Putamen (tissue), 1 donor: Measurements from ENCODE around the gene MAGI3.

Experiments used
- DNase-seq: peaks from one replicate; pipeline ENCODE4 v3.0.0-alpha.2; 2016; ENCODE audit warnings: low spot score

The MAGI3 gene

DNA sequence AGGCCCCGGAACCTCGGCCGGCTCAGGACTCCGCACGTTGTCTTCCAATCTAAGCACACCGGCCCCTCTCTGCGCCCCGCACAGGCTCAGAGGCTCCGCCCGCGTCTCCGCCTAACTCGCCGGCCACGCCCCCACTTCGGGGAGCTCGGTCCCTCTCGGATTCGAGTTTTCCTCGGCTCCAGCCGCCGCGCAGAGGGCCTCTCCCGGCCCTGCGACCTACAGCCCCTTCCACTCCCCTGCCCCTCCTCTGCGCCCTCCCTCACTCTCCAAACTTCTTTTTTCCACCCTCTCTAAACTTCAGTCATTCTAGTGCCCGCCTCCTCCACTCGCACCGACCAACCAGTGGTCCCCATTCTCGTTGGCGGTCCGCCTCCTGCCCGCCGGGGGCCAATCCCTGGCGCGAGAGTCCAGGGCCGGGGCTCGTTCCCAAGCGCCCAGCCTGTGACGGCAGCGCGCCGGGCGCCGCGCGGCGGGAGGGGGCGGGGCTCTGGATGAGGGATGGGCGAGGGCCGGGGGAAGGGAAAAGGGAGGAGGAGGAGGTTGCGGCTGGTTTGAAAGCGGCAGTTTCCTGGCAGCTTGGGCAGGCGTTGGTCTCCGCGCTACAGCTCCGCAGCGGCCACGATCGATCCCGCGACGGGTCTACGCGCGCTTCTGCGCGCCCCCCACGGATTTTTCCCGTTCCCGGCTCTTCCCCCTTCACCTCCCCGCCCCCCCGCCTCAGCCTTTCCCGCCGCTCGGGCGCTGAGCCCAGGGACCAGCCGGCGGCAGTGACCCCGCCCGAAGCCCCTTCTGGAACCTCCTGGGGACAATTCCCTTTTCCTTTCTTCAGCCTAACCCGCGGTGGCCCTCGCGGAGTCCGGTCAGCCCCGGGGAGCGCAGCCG is at the start of gene MAGI3:
MAGI3 (plus strand) TSS at position 563 of the 882 bp plus-strand sequence. CDS start 519 bp downstream, outside the sequence.
- peak; percentile 96 for DNase-seq

DNA sequence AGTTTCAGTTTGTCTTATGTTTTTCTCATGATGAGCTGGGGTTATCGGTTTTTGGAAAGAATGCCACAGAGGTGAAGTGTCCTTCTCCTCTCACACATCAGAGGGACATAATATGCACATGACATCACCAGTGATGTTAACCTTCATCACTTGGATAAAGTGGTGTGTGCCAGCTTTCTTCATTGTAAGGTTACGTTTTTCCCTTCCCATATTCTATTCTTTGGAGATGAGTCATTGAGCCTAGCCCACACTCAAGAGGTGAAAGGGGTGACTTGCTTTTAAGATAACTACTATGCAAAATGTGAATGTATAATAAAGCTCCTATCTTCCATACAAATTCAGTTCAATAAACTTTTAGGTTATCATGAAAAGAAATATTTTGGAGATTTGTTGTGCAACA is 36.7 kb upstream of the MAGI3 start:
- no peak for DNase-seq

DNA sequence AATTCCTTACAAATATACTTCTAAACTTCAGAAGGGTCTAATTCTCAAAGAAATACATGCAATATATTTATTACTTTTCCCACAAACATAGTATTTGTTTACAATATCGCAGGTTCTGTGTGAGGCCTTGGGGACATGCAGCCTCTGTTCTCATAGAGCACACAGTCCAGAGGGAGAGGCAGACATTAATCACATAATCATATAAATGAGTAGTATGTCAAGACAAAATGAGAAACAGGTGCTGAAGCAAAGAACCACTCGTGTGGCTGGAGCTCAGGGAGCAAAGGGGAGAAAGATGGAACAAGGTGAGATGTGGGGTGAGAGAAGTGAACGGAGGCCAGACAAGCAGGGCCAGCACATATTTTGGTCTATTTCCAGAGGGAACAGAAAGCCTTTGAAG is 26.4 kb upstream of the MAGI3 start:
- no peak for DNase-seq

DNA sequence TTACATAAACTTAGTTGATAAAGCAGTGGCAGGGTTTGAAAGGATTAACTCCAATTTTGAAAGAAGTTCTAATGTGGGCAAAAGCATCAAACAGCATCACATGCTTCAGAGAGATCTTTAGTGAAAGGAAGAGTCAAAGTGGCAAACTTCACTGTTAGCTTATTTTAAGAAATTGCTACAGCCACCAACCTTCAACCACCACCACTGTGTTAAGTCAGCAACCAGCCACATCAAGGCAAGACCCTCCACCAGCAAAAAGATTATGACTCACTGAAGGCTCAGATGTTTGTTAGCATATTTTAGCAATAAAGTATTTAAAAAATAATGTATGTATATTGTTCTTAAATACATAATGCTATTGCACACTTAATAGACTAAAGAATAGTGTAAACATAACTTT is 21.3 kb upstream of the MAGI3 start:
- no peak for DNase-seq

DNA sequence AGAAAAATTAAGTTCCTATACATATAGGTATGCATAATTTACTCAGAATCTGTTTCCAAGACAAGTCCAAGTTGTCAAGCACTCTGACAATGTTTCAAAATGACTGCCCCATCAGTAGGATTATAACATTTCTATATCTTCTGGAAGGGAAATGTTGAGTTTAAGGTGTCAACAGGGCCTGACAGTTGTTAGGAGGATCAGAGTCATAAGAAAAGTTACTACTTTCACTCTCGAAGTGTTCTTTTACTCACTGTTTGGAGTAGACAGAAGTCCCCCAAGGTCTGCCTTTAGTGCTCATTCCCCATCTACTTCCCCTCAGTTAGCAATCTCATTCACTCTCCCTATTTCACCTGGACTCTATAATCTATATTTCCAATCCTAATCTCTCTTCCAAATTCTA is 20.6 kb upstream of the MAGI3 start:
- DNase-seq, result no peak

DNA sequence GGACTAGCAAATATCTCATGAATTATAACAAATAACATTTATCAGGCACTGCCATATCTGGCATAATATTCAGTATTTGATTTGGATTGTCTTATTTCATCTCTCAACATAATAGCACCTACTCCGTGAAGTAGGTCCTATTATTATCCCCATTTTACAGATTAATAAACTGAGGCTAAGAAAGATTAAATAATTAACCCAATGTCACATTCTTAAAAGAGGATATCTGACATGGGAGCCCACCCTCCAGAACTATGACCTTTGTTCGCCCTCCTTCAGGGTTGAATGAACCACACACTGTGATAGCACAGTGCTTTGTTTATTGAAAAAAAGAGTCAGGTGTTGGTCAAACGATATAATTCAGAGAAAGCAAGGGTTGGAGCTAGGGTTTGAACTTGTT is 19.4 kb upstream of the MAGI3 start:
- DNase-seq, result no peak

DNA sequence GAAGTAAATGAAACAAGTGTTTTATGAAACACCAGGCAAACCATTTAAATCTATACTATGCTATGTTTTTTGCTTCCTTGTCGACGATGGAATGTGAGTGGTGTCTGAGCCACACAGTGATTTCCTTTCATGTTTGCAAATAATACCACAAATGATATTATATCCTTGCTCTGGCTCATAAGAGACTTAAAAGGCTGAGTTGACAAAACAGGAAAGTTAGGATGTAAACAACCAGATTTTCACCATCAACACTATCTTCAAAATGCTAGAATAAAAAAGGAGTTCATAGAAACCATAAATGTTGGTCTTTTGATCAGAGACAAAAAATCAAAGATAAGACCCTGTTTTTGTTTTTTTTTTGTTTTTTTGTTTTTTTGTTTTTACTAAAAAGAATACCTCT is 17.8 kb upstream of the MAGI3 start:
- DNase-seq, result no peak

DNA sequence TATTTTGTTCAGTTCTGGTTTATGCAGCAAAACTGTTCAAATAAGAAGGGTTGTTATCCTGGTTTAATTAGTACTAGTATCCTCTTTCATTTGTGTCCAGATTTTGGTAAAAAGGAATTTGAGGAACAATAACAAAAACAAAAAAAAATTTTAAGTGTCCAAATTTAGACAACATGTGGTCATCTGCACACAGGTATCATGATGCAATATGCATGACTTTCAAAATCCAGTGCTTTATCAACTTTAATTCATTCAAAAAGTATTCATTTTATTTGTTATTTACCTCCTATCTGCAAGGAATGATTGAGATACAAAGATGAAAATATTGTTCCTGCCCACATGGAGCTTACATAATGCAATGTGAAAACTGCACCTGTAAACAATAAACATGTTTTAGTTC is 16.7 kb upstream of the MAGI3 start:
- no peak for DNase-seq

DNA sequence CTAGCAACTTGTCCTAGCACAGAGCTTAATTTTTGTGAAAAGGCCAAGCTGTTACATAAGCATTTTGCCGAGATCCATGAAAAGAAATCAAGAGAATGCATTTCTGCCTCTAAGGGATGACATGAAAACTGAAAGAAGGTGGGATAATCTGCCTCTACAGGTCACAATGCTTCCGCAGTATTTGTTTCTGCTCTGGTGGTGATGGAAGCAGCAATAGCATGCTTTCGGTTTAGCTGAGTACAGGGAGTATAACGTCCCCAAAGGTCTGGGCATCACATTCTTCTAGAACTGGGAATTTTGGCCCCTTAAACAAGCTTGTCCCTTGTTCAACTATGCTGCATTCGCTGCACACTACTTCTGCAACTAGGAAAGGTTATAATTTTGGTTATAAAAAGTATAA is 14.4 kb upstream of the MAGI3 start:
- no peak for DNase-seq

DNA sequence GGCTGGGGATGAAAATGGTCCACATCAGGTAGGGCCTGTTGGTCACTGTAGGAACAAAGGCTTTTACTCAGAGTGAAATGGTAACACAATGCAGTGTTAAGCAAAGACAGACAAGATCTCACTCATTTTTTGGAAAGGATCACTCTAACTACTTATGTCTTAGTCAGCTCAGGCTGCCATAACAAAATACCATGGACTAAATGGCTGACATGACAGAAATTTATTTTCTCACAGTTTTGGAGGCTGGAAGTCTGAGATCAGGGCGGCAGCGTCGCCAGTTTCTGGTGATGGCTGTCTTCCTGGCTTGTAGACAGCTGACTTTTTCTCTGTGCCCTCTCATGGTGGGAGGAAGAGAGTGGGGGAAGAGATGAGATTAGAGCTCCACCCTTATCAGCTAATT is 10.2 kb upstream of the MAGI3 start:
- no peak for DNase-seq

DNA sequence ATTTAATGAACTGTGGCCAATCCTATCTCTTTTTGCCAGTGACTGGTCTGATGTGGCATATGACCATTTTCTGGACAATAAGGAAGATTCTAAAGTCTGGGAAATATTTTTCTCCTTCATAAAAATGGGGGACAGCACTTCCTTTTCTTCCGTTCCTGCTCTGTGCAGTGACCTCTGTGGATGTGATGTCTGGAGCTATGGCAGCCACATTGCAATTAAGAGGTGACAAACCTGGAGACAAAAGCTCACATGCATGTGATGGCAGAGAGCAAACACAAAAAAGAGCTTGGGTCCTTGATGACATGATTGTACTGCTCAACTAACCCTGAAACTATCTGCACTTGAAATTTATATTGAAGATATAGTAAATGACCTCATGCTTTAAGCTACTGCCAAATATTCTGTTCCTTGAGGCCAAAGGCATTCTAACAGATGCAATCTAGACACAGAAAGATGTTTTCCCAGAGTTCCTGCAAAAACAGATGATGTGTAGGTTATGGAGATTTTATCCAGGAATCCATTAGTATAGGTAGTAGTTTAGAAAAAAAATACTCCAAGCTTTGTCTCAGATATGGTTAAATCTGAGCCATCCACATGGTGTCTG is 2.2 kb upstream of the MAGI3 start:
- DNase-seq, result no peak

DNA sequence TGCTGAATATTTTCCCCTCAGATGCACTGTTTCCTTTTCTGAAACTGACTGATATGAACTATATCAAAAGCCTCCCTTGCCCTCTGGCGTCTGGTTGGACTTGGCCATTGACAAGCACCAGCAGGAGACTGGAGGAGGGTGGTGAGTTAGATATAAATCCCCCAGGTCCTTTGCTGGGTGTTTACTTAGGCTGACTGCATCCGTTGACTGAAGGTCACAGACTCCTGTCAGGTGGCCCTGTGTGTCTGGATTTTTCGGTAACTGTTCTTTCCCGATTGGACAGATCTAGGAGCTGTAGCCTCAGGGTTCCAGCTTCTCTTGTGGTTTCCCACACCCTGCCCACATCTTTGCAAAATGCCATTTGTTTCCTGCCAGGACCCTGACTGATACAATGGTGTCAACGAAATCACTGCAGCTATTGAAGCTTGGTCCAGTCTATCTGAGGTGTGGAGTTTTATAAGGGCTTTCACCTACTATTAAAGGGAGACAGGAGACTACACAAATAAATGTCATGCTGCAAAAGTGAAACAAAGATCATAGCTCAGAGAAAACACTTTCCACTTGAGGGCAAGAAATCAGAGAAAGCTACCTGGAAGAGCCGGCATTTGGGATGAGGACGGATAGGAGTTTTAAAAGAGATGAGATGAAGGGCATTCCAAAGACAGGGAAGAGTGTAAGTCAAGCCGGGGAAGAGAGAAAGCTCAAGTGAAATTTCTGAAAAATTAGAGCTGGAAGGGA is 1.5 kb upstream of the MAGI3 start:
- no peak for DNase-seq

DNA sequence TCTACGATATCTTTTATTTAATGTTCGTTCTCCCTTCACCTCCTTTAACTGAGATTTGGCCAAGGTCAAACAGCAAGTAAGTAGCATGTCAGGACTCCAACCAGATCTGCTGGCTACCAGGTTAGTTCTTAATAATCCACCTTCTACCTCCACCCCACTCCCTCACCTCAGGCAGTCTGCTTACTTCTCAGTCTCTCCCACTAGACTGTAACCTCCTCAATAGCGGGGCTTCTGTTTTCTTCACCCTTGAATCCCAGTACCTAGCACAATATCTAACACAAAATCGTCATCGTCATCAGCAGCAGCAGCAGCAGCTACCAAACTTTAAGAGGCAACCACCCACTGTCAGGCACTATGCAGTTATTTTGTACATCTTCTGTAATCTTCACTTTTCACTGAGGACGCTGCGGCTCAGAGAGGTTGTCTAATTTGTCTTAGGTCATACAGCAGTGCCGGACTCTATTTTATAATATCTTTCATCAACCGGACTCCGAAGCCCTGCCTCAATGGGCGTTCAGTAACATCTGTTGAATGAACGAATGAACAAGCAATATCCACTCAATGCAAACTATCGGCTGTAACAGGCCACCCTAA is 859 bp upstream of the MAGI3 start:
- DNase-seq, result no peak

DNA sequence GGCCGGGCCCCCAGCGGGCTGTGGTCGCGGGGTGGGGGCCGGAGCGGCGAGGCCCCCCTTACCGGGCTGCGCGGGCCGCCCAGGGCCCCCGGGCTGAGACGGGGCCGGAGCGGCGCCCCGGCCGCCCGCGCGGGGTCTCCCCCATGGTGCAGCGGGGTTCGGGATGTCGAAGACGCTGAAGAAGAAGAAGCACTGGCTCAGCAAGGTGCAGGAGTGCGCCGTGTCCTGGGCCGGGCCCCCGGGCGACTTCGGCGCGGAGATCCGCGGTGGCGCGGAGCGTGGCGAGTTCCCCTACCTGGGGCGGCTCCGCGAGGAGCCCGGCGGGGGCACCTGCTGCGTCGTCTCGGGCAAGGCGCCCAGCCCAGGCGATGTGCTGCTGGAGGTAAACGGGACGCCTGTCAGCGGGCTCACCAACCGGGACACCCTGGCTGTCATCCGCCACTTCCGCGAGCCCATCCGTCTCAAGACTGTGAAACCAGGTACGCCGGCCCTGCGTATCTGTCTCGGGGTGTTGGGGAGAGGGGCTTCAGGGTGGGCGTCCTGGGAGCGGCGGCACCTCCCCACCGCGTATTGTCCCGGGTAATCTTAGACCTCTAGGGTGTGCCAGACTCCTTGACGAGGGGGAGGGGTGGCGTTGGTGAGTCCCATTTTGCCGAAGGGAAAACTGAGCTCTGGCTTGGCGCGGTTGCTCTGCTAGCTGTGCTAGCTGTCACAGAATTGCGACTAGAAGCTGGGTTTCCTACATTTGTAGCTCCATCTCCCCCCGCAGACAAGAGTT is 745 bp downstream of the MAGI3 start:
- DNase-seq, result no peak

DNA sequence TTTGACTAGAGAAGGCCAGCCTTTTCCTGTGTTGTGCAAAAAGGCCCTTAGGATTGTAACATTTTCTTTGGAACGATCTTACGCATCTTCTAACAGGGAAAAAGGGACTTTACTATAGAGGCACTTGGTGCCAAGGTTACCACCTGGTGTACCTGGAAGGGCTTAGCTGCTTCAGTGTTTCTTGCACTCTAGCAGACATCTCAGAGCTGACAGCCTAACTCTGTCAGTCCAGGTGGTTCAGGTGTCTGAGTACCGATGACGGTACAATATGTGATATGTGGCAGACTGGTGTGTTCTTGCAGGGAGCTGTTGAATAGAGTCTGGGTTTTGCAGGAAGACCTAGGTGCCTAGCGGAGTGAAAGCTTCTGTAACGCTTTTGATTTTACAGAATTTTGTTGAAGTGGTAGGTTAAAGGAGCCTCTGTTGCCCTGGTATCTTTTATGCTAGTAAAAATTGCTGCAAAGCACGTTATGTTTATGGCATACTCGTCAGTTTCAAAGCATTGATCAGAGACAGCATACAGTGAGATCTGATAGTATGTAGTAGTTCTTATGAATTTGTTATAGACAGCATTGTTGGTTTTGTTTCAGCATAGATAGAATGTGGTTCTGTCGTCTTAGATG is 1.4 kb downstream of the MAGI3 start:
- DNase-seq, result no peak

DNA sequence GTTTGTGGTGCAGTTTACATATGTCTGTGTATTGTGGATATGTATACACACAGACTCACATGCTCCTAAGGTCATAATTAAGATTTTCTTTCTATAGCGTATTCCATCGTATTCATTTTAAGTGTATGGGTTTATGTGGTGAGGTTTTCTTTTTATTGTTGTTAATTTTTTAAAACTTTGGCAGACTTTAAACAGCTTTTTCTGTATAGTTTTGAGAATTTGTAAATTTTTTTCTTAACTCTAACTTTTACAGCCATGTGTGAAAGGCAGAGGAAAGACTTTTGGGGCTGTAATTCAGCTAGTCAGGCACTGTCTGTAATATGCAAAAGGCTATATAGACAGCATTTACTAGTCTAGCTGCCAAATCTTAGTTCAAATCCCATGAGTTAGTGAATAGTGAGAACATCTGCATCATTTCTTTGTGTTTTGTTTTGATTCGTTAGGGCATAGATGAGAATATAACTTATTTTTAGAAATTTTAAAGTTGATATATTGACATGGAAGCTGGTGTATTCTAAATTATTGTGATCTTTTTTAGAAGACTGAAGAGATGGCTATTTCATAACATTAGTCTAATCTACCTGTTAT is 2.3 kb downstream of the MAGI3 start:
- DNase-seq, result no peak

DNA sequence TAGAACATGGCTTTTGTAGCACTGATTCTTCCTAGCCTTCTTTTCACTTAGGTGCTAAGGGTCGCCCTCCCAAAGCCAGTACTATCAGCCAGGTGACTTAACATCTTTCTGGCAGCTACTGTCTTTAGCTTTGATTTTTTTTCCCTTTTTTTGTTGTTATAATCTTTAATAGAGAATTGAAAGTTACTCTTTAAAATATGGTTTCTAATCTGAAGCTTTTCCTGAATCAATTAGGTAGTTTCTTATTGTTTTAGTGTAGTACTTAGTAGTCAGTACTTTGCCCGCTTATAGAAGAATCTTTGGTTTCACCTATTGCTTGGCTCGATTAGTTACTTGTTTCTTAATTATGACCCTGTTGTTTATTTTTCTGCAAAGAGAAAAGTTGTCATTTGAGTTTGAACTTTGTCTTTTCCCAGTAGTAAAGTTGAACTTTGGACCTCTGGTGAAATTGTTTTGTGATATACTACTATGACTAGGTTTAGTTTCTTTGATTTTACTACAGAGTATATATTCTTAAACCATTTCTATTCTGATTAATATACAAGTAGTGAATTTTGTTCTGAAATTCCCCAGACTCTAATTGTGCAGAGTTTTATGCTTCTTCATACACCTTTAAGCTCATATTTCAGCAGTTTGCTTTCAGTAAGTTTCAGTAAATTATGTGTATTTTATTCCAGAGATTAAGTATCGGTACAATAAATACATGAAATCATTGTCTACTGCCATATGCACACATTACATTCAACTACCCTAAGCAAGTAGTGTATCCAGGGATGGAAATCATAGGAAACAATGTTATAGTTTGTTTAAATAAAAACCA is 3.9 kb downstream of the MAGI3 start:
- no peak for DNase-seq

DNA sequence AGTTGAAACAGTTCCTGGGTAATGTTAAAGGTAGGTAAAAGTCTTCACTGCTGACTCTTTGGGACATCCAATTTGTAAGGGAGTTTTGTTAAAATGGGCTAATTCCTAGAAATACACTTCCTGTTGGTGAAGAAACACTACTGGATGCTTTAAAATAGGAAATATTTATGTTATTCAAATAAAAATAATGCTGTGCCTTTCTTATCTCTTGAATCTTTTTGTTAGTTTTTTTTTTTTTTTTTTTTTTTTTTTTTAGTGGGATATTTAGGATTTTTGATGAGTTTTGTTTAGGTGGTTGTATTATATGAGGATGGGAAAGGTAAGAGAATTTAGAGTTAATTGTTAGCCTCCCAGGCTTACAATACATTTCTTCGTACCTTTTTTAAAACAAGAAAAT is 4.5 kb downstream of the MAGI3 start:
- DNase-seq, result no peak

DNA sequence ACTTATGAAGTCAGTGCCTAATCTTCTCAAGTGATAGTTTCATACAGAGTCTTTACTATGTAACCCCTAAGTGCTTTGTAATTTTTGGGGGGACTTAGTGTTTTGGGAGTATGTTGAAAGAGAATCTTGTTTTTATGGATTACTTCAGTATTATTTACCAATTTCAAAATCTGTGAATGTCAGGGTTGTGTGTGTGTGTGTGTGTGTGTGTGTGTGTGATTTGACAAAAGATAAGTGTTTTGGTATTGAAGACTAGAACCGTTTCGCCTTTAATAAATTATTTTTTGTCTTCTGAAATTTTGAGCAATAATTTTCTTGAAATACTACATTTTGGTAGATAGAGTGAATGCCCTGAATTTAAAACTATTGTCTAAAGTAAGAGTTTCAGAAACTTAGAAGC is 5.8 kb downstream of the MAGI3 start:
- no peak for DNase-seq

DNA sequence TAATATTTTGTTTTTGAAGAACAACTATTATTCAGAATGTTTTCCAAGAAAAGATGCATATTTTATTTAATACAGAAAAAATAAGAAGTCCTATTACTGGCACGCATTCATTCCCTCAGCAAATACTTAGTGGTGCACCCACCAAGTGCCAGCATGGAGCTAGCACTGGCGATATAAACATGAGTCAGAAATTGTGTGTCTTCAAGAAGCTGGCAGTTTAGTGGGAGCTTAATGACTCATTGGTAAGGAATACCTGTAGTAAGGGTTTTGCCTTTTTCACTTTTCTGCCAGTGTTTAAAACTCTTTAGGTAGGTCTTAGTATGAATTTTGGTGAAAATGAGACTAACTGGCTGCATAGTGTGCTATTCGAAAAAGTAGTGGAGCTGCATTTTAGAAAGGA is 6.3 kb downstream of the MAGI3 start:
- DNase-seq, result no peak
